WTC11 (cell line): Measurements from ENCODE around the gene ROR2. TPM values are rescaled to one million over a fixed set of nuclear protein-coding genes. Genes with fewer than 3 reads are reported as not detected.

Experiments
- ATAC-seq: fragments of 200-7000 bp; cut with Tn5 transposase; 2 replicates; pipeline ENCODE4 v1.10.0; 2021; ENCODE audit warnings: mild to moderate bottlenecking, moderate library complexity
- CTCF ChIA-PET: fragments of 300-600 bp; sonication (Branson Sonifier 250); formaldehyde crosslinking; loops from one replicate; lab custom pipeline; 2021; ENCODE audit warnings: antibody characterized with exemption; lab: Charles Lee
- POLR2A ChIA-PET: fragments of 350-600 bp; sonication (Branson Sonifier 250); formaldehyde crosslinking; loops from one replicate; lab custom pipeline; 2021; ENCODE audit warnings: antibody characterized with exemption; lab: Charles Lee
- DNase-seq: peaks from one replicate; pipeline ENCODE4 v3.0.0; 2021; ENCODE audit warnings: low spot score
- H3K27ac Mint-ChIP-seq: 2 replicates; pipeline ENCODE4 v1.8.0; 2021; ENCODE audit warnings: mixed read lengths
- H3K27me3 Mint-ChIP-seq: 2 replicates; pipeline ENCODE4 v1.8.0; 2021; ENCODE audit warnings: low read depth, mild to moderate bottlenecking, moderate library complexity, mixed read lengths
- H3K36me3 Mint-ChIP-seq: 2 replicates; pipeline ENCODE4 v1.8.0; 2021; ENCODE audit warnings: mixed read lengths
- H3K4me1 Mint-ChIP-seq: 2 replicates; pipeline ENCODE4 v1.8.0; 2022; ENCODE audit warnings: mixed read lengths
- H3K4me3 Mint-ChIP-seq: 2 replicates; pipeline ENCODE4 v1.8.0; 2021; ENCODE audit warnings: mild to moderate bottlenecking, moderate library complexity, mixed read lengths
- H3K9me3 Mint-ChIP-seq: 2 replicates; pipeline ENCODE4 v1.8.0; 2021; ENCODE audit warnings: mixed read lengths
- CREB1 ChIP-seq: sonication (generic); formaldehyde crosslinking; IDR thresholded peaks from 2 replicates; pipeline ENCODE4 v1.8.0; 2023; ENCODE audit warnings: mild to moderate bottlenecking, missing genetic modification reagents
- ETV6 ChIP-seq: sonication (generic); formaldehyde crosslinking; IDR thresholded peaks from 2 replicates; pipeline ENCODE4 v1.8.1; 2022; ENCODE audit warnings: mild to moderate bottlenecking, missing genetic modification reagents
- FOXJ3 ChIP-seq: sonication (generic); formaldehyde crosslinking; IDR thresholded peaks from 2 replicates; pipeline ENCODE4 v1.9.0; 2021; ENCODE audit warnings: missing genetic modification reagents, mild to moderate bottlenecking, borderline replicate concordance
- FOXP1 ChIP-seq: sonication (generic); formaldehyde crosslinking; IDR thresholded peaks from 2 replicates; pipeline ENCODE4 v1.8.0; 2022; ENCODE audit warnings: missing genetic modification reagents, mild to moderate bottlenecking, moderate library complexity, borderline replicate concordance
- GABPB1 ChIP-seq: sonication (generic); formaldehyde crosslinking; IDR thresholded peaks from 2 replicates; pipeline ENCODE4 v1.8.1; 2023; ENCODE audit warnings: mild to moderate bottlenecking, missing genetic modification reagents
- GTF2I ChIP-seq: fragments of 250-450 bp; sonication (Bioruptor Pico); conservative IDR thresholded peaks from 2 replicates; pipeline ENCODE4 v1.4.0; 2021; ENCODE audit warnings: mild to moderate bottlenecking
- JUN ChIP-seq: sonication (generic); formaldehyde crosslinking; IDR thresholded peaks from 2 replicates; pipeline ENCODE4 v1.8.0; 2023; ENCODE audit warnings: mild to moderate bottlenecking, missing genetic modification reagents
- KAT7 ChIP-seq: sonication (generic); formaldehyde crosslinking; IDR thresholded peaks from 2 replicates; pipeline ENCODE4 v1.8.1; 2023; ENCODE audit warnings: missing genetic modification reagents, mild to moderate bottlenecking, borderline replicate concordance
- NFE2L1 ChIP-seq: sonication (generic); formaldehyde crosslinking; IDR thresholded peaks from 2 replicates; pipeline ENCODE4 v1.8.1; 2023; ENCODE audit warnings: missing genetic modification reagents
- NR2C2 ChIP-seq: sonication (generic); formaldehyde crosslinking; IDR thresholded peaks from 2 replicates; pipeline ENCODE4 v1.8.0; 2022; ENCODE audit warnings: mild to moderate bottlenecking, missing genetic modification reagents
- SOX15 ChIP-seq: fragments of 250-450 bp; sonication (Bioruptor Pico); IDR thresholded peaks from 2 replicates; pipeline ENCODE4 v1.9.0; 2021; ENCODE audit warnings: mild to moderate bottlenecking
- TEAD1 ChIP-seq: sonication (generic); formaldehyde crosslinking; IDR thresholded peaks from 2 replicates; pipeline ENCODE4 v1.8.0; 2022; ENCODE audit warnings: mild to moderate bottlenecking, missing genetic modification reagents
- ZNF232 ChIP-seq: sonication (generic); formaldehyde crosslinking; IDR thresholded peaks from 2 replicates; pipeline ENCODE4 v1.8.0; 2022; ENCODE audit warnings: mild to moderate bottlenecking, missing genetic modification reagents
- ZNF317 ChIP-seq: sonication (generic); formaldehyde crosslinking; IDR thresholded peaks from 2 replicates; pipeline ENCODE4 v1.8.1; 2023; ENCODE audit warnings: low read depth, mild to moderate bottlenecking, moderate library complexity, missing genetic modification reagents, borderline replicate concordance
- total RNA-seq: library from RNA; stranded (reverse); gene quantifications from 3 replicates; pipeline ENCODE4 v1.2.3, GENCODE V29; 2021
- TF ChIP-seq, protein P1 (sequence below): sonication (generic); formaldehyde crosslinking; IDR thresholded peaks from 2 replicates; pipeline ENCODE4 v1.8.1; 2022; ENCODE audit warnings: missing genetic modification reagents, borderline replicate concordance
- TF ChIP-seq, protein P2 (sequence below): fragments of 250-450 bp; sonication (Bioruptor Pico); conservative IDR thresholded peaks from 2 replicates; pipeline ENCODE4 v1.9.0; 2021; ENCODE audit warnings: mild to moderate bottlenecking
- TF ChIP-seq, protein P3 (sequence below): sonication (generic); formaldehyde crosslinking; IDR thresholded peaks from 2 replicates; pipeline ENCODE4 v1.8.1; 2023; ENCODE audit warnings: mild to moderate bottlenecking, missing genetic modification reagents
- TF ChIP-seq, protein P4 (sequence below): sonication (generic); formaldehyde crosslinking; IDR thresholded peaks from 2 replicates; pipeline ENCODE4 v1.8.1; 2023; ENCODE audit warnings: mild to moderate bottlenecking, missing genetic modification reagents
- TF ChIP-seq, protein P5 (sequence below): sonication (generic); formaldehyde crosslinking; IDR thresholded peaks from 2 replicates; pipeline ENCODE4 v1.8.0; 2022; ENCODE audit warnings: missing genetic modification reagents

The ROR2 gene
- total RNA-seq, 1 experiment from 2014 or later: 19.8 TPM

DNA sequence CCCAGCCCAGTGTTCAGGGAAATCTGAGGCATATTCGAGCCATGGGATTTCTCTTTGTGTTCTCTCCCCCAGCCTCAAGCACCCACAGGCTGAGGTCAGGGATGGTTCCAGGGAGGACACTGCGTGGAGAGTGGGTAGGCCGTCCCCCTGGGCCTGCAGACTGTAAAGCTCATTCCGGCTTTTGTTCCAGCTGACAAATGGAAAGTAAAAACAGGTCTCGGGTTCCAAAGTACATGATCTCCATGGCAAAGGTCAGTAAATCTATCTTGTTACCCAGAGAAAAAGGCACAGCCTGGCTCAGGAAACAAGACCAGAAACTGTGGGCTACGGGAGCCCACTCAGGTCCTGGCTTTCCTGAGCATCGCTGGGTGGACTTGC is 116.2 kb downstream of the ROR2 start:
- CTCF ChIA-PET: interaction anchor here (1.4 kb wide), 1 partner anchor 117 kb away, joined by 3 read pairs; no protein-coding TSS in a partner anchor
- Mint-ChIP-seq H3K36me3 (no peaks in the 10 kb centered on the region), H3K27ac (peak overlapping the region; percentile 50; the same call in 1 of the 2 replicates), H3K4me1 (peaks cover 36% of the 10 kb centered on the region)
- no peak for ATAC-seq
- TF ChIP-seq ZNF232 (CRISPR knock-in tag): no peak
- no peak for TF ChIP-seq JUN (CRISPR knock-in tag)
- no peak for TF ChIP-seq KAT7 (CRISPR knock-in tag)
- TF ChIP-seq TEAD1 (CRISPR knock-in tag): no peak
- TF ChIP-seq GTF2I (CRISPR knock-in tag): no peak
- TF ChIP-seq, protein P1, sequence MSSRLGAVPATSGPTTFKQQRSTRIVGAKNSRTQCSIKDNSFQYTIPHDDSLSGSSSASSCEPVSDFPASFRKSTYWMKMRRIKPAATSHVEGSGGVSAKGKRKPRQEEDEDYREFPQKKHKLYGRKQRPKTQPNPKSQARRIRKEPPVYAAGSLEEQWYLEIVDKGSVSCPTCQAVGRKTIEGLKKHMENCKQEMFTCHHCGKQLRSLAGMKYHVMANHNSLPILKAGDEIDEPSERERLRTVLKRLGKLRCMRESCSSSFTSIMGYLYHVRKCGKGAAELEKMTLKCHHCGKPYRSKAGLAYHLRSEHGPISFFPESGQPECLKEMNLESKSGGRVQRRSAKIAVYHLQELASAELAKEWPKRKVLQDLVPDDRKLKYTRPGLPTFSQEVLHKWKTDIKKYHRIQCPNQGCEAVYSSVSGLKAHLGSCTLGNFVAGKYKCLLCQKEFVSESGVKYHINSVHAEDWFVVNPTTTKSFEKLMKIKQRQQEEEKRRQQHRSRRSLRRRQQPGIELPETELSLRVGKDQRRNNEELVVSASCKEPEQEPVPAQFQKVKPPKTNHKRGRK (CRISPR knock-in tag): no peak
- TF ChIP-seq, protein P2, sequence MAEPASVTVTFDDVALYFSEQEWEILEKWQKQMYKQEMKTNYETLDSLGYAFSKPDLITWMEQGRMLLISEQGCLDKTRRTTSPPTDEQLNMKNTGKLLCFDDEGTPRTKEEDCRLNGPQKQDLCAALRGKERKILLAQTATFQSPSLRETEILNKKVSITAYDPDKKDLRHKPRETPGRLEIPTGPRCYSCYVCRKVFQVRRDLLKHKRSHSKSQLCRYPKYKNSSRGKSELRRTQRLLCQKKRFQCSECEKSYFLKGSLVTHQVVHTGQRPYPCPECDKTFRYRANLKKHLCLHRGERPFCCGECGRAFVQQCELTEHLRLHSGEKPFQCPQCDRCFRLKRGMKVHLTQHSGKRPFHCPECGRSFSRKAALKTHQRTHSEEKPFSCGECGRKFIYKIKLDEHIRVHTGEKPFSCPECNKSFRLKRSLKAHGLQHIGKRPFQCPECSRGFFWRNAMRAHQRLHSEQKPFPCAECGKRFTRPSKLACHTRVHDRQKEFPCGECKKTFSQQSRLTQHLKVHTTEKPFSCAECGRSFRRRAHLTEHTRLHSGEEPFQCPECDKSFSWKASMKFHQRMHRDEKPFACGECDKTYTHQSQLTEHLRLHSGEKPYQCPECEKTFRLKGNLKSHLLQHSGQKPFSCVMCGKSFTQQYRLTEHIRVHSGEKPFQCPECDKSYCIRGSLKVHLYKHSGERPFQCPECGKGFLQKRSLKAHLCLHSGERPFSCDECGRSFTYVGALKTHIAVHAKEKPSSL (CRISPR knock-in tag): no peak
- TF ChIP-seq FOXJ3 (CRISPR knock-in tag): no peak
- TF ChIP-seq NFE2L1 (CRISPR knock-in tag): no peak
- TF ChIP-seq ZNF317 (CRISPR knock-in tag): no peak
- TF ChIP-seq ETV6: no peak
- TF ChIP-seq NR2C2: no peak
- no peak for TF ChIP-seq FOXP1
- no peak for TF ChIP-seq GABPB1 (CRISPR knock-in tag)
- TF ChIP-seq, protein P3, sequence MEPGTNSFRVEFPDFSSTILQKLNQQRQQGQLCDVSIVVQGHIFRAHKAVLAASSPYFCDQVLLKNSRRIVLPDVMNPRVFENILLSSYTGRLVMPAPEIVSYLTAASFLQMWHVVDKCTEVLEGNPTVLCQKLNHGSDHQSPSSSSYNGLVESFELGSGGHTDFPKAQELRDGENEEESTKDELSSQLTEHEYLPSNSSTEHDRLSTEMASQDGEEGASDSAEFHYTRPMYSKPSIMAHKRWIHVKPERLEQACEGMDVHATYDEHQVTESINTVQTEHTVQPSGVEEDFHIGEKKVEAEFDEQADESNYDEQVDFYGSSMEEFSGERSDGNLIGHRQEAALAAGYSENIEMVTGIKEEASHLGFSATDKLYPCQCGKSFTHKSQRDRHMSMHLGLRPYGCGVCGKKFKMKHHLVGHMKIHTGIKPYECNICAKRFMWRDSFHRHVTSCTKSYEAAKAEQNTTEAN (CRISPR knock-in tag): no peak
- TF ChIP-seq, protein P4, sequence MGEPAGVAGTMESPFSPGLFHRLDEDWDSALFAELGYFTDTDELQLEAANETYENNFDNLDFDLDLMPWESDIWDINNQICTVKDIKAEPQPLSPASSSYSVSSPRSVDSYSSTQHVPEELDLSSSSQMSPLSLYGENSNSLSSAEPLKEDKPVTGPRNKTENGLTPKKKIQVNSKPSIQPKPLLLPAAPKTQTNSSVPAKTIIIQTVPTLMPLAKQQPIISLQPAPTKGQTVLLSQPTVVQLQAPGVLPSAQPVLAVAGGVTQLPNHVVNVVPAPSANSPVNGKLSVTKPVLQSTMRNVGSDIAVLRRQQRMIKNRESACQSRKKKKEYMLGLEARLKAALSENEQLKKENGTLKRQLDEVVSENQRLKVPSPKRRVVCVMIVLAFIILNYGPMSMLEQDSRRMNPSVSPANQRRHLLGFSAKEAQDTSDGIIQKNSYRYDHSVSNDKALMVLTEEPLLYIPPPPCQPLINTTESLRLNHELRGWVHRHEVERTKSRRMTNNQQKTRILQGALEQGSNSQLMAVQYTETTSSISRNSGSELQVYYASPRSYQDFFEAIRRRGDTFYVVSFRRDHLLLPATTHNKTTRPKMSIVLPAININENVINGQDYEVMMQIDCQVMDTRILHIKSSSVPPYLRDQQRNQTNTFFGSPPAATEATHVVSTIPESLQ (CRISPR knock-in tag): no peak
- TF ChIP-seq CREB1 (CRISPR knock-in tag): no peak
- TF ChIP-seq, protein P5, sequence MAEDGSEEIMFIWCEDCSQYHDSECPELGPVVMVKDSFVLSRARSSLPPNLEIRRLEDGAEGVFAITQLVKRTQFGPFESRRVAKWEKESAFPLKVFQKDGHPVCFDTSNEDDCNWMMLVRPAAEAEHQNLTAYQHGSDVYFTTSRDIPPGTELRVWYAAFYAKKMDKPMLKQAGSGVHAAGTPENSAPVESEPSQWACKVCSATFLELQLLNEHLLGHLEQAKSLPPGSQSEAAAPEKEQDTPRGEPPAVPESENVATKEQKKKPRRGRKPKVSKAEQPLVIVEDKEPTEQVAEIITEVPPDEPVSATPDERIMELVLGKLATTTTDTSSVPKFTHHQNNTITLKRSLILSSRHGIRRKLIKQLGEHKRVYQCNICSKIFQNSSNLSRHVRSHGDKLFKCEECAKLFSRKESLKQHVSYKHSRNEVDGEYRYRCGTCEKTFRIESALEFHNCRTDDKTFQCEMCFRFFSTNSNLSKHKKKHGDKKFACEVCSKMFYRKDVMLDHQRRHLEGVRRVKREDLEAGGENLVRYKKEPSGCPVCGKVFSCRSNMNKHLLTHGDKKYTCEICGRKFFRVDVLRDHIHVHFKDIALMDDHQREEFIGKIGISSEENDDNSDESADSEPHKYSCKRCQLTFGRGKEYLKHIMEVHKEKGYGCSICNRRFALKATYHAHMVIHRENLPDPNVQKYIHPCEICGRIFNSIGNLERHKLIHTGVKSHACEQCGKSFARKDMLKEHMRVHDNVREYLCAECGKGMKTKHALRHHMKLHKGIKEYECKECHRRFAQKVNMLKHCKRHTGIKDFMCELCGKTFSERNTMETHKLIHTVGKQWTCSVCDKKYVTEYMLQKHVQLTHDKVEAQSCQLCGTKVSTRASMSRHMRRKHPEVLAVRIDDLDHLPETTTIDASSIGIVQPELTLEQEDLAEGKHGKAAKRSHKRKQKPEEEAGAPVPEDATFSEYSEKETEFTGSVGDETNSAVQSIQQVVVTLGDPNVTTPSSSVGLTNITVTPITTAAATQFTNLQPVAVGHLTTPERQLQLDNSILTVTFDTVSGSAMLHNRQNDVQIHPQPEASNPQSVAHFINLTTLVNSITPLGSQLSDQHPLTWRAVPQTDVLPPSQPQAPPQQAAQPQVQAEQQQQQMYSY (CRISPR knock-in tag): no peak
- TF ChIP-seq SOX15 (CRISPR knock-in tag): no peak
- TF ChIP-seq, all 79 proteins: peak for 0
- H3K27me3 Mint-ChIP-seq: no peaks in the 10 kb centered on the region
- H3K9me3 Mint-ChIP-seq: no peaks in the 10 kb centered on the region
- DNase-seq: no peak
- no peak overlapping the region for H3K4me3 Mint-ChIP-seq
- POLR2A ChIA-PET: no interaction called here
